Epithelial cell of prostate (primary cell): ENCODE results near the gene SLC9B2.
A peak's percentile ranks its signal among the peaks of the same experiment; 100 is the strongest.

Experiments
- DNase-seq: peaks from one replicate; pipeline ENCODE4 v3.0.0-alpha.2; 2011; ENCODE audit warnings: low read depth, low spot score
- H3K27ac ChIP-seq: fragments of 450-650 bp; 2 replicates; pipeline ENCODE4 v1.5.1; 2017; ENCODE audit warnings: mild to moderate bottlenecking

SLC9B2 gene

DNA sequence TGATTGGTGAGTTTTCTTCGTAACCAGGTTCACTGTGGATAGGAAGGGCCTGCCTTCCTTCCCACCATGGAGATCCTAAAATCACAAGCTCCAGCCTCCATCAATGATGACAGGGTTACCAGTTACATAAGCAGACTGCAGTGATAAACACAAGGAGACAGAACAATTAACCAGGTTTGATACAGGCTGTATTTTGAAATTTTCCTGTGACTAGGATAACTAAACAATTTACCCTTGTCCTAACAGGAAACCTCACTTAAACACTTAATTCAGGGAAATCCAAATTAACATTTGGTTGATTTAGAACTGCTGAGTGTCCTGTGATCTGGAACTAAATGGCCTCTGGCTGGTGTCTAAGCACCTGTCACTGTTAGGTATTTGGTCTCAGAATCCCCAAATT lies 3.1 kb upstream of the SLC9B2 start:
- DNase-seq = no peak
- H3K27ac ChIP-seq = no peak overlapping the region

DNA sequence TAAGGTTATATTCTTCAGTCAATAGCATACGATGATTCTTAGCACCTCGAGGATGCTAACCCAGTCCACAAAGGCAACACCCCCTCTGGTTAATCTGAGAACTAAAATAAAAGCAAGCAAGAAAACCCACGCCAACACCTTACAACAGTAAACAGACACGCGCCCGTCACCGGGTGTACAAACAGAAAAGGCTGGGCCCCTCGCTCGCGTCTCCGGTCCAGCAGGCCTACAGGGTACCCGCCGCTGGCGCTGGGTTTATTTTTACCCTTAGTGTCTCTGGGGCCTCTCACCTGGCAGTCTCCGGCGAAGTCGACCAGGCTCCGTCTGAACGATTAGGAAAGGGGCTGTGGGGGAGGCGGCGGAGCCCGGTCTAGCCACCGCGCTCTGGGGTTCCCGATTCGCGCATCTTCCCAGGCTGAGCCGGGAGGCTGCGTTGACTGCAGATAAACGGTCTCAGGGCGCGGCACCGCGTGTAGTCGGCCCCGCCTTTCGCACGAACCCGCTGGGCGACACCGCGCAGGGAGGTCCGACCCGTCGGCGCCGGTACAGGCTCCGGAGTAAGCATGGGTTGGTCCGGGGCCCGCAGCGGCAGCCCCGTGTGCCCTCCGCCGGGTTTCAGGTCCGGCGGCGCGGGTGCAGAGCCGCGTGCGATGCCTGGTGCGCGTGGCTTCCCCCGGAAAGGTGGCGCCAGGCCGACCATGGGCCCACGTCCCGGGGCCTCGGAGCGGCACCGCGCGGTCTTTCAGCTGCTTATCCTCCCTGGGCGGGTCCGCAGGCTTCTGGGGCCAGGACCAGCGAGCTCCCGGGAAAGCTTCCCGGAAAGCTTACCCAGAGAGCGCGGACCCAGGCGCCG lies 441 bp downstream of the SLC9B2 start:
- DNase-seq = no peak

DNA sequence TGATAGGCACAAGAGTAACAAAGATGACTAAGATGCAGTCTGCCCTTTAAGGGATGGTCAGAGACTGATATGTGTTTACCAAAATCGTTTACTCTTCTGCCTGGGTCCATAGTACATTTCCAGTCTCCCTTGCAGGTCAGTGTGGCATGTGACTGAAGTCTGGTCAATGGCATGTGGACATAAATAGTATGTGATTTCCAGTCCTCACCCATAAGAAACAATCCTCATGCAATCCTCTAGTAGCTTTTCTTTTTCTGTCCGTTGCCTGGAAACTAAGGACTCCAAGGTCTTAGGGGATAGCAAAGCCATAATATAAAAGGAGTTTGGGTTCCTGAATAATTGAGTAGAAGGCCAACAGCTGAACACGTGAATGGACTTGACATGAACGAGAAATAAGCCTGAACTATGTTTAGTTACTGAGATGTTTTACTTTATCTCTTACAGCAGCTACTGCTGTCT lies 1.1 kb downstream of the SLC9B2 start:
- DNase-seq = no peak
- peak overlapping the region; percentile 63 for H3K27ac ChIP-seq

More for the DNA sequence above, 441 bp downstream of the SLC9B2 start:
- peak overlapping the region; percentile 63 for H3K27ac ChIP-seq

DNA sequence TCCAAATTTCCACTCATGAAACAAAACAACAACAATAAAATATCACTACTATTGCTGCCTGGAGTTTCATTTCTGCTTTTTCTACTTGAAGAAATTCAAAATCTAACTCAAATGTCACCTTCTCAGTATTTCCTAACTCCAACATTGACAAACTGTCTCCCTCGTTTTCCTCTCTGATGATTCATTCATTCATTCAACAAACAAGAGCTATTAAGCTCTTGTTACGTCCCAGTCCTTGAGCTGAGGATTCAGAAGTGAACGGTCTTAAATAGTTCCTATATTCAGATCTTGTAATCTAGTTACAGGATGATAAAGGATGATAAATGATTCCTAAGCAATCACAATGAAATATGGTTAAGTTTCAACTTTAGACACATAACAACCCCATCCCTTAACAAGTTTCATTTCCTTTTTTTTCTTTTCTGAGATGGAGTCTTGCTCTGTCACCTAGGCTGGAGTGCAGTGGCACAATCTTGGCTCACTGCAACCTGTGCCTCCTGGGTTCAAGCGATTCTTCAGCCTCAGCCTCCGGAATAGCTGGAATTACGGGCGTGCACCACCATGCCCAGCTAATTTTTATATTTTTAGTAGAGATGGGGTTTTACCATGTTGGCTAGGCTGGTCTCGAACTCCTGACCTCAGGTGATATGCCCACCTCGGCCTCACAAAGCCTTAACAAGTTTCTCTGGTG lies 1.7 kb downstream of the SLC9B2 start:
- no peak for DNase-seq
- H3K27ac ChIP-seq = no peak overlapping the region

DNA sequence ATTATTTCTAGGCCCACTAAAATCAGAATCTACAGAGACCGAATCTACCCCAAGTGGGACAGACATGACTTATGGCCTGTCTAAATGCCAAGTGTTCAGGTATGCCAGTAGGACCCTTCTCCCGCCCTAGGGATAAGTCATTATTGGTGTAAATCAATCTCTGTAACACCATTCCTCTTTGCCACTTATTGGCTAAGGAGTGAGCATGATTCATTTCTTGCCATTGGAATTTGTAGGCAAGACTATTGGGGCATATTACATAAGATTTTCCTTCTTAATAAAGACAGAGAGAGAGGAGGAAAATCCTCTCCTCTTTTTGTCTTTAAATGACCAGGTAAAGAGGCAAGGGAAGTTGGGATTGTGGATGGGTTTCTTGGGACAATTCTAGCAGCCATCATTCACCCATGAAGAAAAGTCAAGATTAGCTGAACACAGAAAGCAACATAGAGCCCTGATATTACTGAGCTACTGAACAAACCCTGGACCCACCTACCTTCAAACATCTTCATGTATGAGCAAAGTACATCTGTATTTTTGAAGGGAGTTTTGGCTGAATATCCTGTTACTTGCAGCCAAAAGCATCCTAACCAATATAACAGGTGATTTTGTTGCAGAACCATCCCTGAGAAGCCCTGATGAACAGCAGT lies 2.6 kb downstream of the SLC9B2 start:
- DNase-seq = no peak
- H3K27ac ChIP-seq = no peak overlapping the region

DNA sequence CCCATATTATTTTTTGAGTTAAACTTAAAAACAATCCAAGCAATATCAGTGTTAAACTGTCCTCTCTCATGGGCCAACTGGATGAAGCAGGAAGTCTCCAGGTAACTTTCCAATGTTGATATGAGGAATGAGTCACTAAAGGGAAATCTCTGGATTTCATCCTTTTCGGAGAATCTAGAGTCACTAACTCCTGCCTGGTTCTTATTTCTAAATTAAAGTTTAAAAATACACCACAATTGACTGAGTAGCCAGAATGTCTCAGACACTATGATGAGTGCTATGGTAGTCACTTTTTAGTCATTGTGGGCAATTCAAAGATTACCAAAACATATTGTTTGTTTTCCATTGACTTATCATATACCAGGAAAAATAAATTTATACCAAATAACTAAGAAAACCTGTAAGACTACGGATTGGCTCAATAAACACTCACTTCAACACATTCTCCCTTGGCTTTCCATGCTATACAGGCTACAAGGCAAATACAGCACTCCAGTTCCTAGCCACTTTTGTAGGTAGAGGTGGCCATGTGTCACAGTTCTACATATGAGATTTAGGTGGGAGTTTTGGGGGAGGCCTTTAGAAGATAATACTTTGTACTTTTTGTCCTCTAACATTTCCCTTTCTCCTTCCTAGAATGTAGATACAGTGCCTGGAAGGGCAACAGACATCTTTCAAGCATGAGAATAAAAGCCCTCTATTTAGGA lies 8.6 kb downstream of the SLC9B2 start:
- DNase-seq = no peak
- H3K27ac ChIP-seq = peak overlapping the region; percentile 14

DNA sequence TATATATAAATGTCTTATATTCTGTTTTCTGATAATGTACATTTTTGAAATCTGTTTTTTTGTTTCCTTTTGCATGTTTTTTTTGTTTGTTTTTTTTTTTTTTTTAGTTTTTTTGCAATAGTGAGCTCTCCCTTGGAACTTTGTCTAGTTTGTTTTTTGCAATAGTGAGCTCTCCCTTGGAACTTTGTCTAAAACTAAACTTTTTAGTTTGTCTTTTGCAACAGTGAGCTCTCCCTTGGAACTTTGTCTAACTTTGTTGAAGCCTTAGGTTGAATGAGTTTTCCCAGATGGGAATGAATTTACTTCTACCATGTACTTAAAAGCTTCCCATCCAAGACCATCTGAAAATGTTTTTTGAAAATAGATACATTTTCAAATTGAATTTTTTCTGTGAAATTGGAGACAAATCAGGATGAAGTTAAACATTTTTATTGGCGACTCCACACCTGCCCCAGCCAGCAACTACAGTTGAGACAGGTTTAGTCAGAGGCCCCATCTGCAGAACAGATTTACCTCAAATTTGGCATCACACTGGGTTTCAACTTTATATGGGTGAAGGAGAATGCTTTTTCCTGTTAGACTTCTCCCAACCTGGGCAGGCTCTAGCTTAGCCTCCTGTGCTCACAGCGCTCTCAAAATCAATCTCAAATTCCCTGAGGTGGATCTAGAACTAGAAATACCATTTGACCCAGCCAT lies 16.0 kb downstream of the SLC9B2 start:
- DNase-seq = no peak
- no peak overlapping the region for H3K27ac ChIP-seq

DNA sequence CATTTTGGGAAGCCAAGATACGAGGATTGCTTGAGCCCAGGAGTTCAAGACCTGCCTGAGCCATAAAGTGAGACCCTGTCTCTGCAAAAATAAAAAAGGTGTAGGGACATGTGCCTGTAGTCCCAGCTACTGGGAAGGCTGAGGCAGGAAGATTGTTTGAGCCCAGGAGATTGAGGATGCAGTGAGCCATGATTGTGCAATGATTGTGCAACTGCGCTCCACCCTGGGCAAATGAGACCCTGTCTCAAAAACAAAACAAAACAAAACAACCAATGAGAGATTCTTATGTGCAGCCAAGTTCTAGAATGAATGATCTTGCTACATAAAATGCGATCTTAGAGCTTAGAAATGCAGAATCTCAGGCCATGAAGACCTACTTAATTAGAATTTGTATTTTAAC lies 22.5 kb downstream of the SLC9B2 start:
- no peak for DNase-seq

DNA sequence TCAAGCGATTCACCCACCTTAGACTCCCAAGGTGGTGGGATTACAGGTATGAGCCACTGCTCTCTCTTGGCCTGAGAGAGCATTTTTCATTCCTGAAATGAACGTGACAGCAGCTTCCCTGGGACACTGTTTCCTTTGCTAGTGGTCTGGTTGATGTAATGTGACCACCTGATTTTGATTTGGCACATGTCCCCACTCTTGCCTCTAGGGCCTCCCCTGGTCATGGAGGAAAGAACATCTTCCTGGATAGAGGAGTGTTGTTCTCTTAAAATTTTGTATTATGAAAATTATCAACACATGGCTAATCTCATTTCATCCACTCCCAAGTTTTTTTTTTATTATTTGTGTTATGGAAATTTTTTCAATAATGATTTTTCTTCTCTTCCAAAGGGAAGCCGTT lies 23.8 kb downstream of the SLC9B2 start:
- no peak overlapping the region for H3K27ac ChIP-seq
- DNase-seq = no peak

More for the DNA sequence above, 22.5 kb downstream of the SLC9B2 start:
- no peak overlapping the region for H3K27ac ChIP-seq

DNA sequence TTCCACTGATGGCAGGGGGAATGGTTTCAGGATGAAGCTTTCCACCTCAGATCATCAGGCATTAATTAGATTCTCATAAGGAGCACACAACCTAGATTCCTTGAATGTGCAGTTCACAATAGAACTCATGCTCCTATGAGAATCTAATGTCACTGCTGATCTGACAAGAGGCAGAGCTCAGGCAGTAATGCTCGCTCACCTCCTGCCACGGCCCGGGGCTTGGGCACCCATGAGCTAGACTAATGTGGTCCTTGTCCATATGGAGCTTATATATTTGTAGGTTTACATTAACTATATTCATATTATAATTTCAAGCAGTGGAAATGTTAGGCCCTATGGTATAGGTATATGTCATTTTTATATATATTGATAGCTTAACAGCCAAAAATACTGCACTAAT lies 24.4 kb downstream of the SLC9B2 start:
- DNase-seq = no peak
- H3K27ac ChIP-seq = no peak overlapping the region

DNA sequence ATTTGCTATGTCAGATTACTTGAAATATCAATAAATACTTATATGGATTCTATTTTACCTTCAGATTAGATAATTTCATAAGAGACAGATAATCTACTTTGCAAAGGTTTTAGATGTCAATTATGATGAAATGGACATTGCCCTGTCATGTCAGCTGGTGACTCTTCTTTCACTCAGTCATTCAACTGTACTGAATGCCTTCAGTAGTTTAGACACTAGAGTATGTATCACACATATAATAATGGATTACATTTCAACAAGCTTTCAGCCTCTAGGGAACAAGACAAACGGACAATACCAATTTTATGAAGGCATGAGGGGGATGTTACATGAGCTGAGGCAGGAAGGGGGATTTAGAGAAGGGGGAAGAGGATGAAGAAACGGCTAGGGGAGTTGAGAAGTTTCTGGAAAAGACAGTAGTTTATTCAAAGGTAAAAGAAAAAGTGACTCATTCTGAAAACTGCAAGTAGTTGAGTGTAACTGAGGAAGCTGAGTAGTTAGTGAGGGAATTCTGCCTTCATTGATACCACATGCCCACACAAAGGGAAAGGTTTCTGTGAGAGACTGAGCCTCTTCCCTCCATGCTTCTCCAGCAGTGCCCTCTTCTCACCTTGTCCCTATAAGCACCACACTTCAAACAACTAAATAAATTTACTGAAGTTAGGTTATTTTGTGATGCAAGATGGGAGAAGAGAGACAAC lies 25.7 kb downstream of the SLC9B2 start:
- DNase-seq = no peak
- H3K27ac ChIP-seq = peak overlapping the region; percentile 55

DNA sequence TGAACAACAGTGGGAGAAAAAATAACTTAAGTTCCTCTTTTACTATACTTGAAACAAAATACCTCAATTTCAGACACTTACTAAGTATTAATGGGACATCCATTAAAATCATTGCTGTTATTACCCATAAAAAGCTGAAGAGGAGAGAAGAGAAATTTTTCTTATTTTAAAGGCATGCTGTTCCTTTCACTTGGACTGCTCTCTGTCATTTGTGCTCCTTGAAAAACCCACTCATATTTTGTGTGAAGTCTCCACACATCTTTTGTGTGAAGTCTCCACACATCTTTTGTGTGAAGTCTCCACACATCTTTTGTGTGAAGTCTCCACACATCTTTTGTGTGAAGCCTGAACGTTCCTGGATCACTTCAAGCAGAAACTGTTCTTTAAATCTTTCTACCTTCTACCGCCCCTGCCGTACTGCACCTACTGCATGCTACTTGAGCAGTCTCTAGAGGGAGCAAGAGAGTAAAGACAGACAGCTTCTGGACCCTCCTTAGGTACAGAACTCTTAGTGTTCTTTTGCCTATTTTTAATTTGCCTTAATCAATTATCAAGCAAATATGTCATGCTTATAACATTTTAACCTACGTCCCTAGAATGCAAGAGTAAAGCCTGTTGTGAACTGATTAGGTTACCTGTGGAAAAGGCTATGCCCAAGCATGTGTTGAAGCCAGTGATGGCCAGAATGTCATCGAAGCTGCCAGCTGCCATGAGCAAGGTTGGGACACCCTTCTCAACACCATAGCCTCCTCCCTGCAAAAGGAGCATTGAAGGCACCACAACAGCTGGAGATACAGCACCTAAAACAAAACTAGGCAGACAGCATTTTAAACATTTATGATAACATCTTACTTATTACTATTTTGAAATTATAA lies 29.9 kb downstream of the SLC9B2 start:
- H3K27ac ChIP-seq = no peak overlapping the region

DNA sequence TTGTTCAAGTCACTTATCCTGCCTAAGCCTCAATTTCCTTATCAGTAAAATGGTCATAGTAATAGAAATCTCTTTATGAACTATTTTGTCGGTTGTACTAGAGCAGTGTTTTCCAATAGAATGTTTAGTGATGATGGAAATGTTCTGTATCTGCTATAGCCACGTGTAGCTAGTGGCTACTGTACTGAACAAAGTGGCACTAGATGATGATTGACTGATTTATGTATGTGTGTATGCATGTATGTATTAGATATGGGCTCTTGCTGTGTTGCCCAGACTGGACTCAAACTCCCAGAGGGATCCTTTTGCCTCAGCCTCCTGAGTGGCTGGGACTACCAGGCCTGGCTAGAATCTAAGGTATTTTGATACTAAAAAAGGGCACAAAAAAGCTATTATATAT lies 32.4 kb downstream of the SLC9B2 start:
- no peak overlapping the region for H3K27ac ChIP-seq
- no peak for DNase-seq

More for the DNA sequence above, 29.9 kb downstream of the SLC9B2 start:
- DNase-seq = no peak

DNA sequence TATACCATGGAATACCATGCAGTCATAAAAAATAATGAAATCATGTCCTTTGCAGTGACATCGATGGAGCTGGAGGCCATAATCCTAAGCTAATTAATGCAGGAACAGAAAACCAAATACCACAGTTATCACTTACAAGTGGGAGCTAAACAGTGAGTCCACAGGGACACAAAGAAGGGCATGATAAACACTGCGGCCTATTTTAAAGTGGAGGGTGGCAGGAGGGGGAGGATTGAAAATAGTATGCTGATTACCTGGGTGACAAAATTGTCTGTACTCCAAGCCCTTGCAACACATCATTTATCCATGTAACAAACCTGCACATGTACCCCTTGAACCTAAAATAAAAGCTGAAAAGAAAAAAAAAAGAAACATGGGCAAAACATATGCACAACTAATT lies 40.4 kb downstream of the SLC9B2 start:
- H3K27ac ChIP-seq = no peak overlapping the region
- no peak for DNase-seq

DNA sequence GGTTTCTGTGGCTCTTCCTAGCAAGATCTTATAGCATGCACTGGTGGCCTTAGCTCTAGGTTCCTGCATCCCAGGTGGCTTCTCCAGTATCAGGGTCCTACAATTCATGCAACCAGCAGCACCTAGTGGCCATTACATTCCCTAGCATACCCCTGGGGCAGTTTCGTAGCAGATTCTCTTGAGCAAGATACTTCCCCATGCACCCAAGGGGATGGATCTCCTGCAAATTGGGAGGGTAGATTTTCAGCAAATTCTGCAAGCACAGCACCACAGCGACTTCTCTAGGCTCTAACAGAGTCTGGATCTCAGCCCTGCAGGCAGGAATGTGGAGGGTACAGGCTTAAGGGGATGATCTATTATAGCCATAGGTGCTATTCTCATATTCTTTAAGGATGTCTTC lies 44.0 kb downstream of the SLC9B2 start:
- DNase-seq = no peak
- no peak overlapping the region for H3K27ac ChIP-seq

DNA sequence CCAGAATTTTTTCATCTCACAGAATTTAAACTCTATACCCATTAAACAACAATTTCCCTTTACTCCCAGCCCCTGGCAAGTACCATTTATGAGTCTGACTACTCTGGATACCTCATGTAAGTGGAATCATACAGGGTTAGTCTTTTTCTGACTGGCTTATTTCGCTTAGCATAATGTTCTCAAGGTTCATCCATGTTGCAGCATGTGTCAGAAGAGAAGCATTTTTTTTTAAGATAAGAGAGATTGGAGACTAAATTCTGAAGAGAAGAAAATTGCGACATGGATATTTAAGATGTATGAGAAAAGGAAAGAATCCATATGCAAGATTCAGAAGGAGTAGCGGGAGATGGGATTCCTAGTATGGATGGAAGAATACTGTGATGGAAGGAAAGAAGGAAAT lies 45.8 kb downstream of the SLC9B2 start:
- no peak for DNase-seq

DNA sequence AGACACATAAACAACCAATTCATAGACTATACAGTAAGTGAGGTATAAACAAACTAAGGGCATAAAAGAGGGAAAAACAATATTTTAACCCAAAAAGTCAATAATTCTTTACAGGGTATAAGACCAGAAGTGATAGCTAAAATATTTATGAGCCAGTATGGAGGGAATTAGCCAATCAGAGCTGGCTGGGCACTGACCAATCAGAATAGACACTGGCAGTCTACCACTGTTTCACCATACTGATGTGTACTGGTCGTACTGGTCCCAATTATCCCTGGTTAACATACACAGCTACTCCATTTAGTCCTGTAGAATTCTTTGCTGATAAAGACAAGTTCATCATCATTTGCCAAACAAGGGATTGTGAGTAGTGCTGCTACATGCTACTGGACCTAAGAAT lies 47.3 kb downstream of the SLC9B2 start:
- no peak for DNase-seq
- H3K27ac ChIP-seq = no peak overlapping the region

More for the DNA sequence above, 45.8 kb downstream of the SLC9B2 start:
- no peak overlapping the region for H3K27ac ChIP-seq

DNA sequence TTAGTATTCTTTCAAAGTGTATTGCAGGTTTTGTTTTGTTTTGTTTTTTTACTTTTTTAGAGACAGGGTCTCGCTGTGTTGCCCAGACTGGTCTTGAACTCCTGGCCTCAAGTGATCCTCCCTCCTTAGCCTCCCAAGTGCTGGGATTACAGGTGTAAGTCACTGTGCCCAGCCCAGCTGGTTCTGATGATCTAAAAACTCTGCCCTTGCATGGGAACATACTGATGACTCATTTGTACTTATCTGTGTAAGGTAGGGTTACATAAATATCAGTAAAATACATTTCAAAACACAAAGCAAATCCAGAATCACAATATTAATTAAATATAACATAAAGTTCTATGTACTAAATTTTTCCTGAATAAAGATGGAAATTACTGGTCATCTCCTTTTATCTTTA lies 49.7 kb downstream of the SLC9B2 start:
- H3K27ac ChIP-seq = no peak overlapping the region
- DNase-seq = no peak
